HepG2 (cell line): ENCODE data around the gene MAVS. TPM values are rescaled to one million over a fixed set of nuclear protein-coding genes. Genes with fewer than 3 reads are reported as not detected.
A peak's percentile ranks its signal among the peaks of the same experiment; 100 is the strongest.

Experiments used
- EED ChIP-seq: sonication (generic); formaldehyde crosslinking; IDR thresholded peaks from 2 replicates; pipeline ENCODE4 v1.5.0; 2020; ENCODE audit warnings: mild to moderate bottlenecking, missing genetic modification reagents
- HES4 ChIP-seq: sonication (generic); formaldehyde crosslinking; IDR thresholded peaks from 2 replicates; pipeline ENCODE4 v1.9.0; 2021; ENCODE audit warnings: mild to moderate bottlenecking, missing genetic modification reagents, borderline replicate concordance
- IRF2 ChIP-seq: IDR thresholded peaks from 2 replicates; pipeline ENCODE4 v1.6.1; 2018; ENCODE audit warnings: missing genetic modification reagents, missing compliant biosample characterization
- NFYB ChIP-seq: sonication (generic); formaldehyde crosslinking; IDR thresholded peaks from 2 replicates; pipeline ENCODE4 v1.4.0; 2020; ENCODE audit warnings: missing genetic modification reagents
- SUZ12 ChIP-seq: fragments of 150-350 bp; IDR thresholded peaks from 2 replicates; pipeline ENCODE4 v1.6.1; 2014; ENCODE audit warnings: low read depth, low read length
- THAP11 ChIP-seq: IDR thresholded peaks from 2 replicates; pipeline ENCODE4 v1.6.1; 2016; ENCODE audit warnings: missing biosample characterization, missing genetic modification reagents
- THYN1 ChIP-seq: sonication (generic); formaldehyde crosslinking; IDR thresholded peaks from 2 replicates; pipeline ENCODE4 v1.8.1; 2023; ENCODE audit warnings: low read depth, mild to moderate bottlenecking, moderate library complexity, missing genetic modification reagents, borderline replicate concordance
- U2AF1 ChIP-seq: fragments of 200-400 bp; formaldehyde crosslinking; optimal IDR thresholded peaks from 2 replicates; pipeline ENCODE3; 2017; ENCODE audit warnings: mild to moderate bottlenecking, low read depth, low read length
- ZFYVE20 ChIP-seq: sonication (generic); formaldehyde crosslinking; IDR thresholded peaks from 2 replicates; pipeline ENCODE4 v1.8.0; 2023; ENCODE audit warnings: low read depth, mild to moderate bottlenecking, moderate library complexity, missing genetic modification reagents, borderline replicate concordance
- ZNF20 ChIP-seq: sonication (generic); formaldehyde crosslinking; IDR thresholded peaks from 2 replicates; pipeline ENCODE4 v1.4.0; 2020; ENCODE audit warnings: mild to moderate bottlenecking, moderate library complexity, missing genetic modification reagents
- ZNF331 ChIP-seq: sonication (generic); formaldehyde crosslinking; IDR thresholded peaks from 2 replicates; pipeline ENCODE4 v1.4.0; 2020; ENCODE audit warnings: missing genetic modification reagents
- ZNF773 ChIP-seq: sonication (generic); formaldehyde crosslinking; IDR thresholded peaks from 2 replicates; pipeline ENCODE4 v1.4.0; 2020; ENCODE audit warnings: missing genetic modification reagents, borderline replicate concordance
- polyA plus RNA-seq, 8 experiments: library from polyadenylated mRNA; depleted of rRNA in 3 of 8; stranded (reverse) in 7 of 8; unstranded in 1 of 8; fragments of >200 nt; fragmentation: Illumina TruSeq in 4 of 8; extraction: Trizol in 4 of 8; gene quantifications; 2 replicates each; pipeline versions ENCODE4 v1.2.1 to v1.2.3, GENCODE V29; 2011 to 2016; ENCODE audit warnings: low read depth in 4 of 8, missing spikeins in 1 of 8, mixed read lengths in 1 of 8; ENCODE audit not compliant: insufficient read depth in 1 of 8
- total RNA-seq, 5 experiments: library from RNA; depleted of rRNA; stranded (reverse); fragments of >200 nt; fragmentation: Illumina TruSeq; extraction: Trizol; gene quantifications; 2 replicates each; pipeline ENCODE4 v1.2.3, GENCODE V29; 2016; ENCODE audit warnings: low read depth in 1 of 5
- TF ChIP-seq, protein P1 (sequence below): sonication (generic); formaldehyde crosslinking; IDR thresholded peaks from 2 replicates; pipeline ENCODE4 v1.4.0; 2020; ENCODE audit warnings: mild to moderate bottlenecking, missing genetic modification reagents
- TF ChIP-seq, protein P2 (sequence below): sonication (generic); formaldehyde crosslinking; IDR thresholded peaks from 2 replicates; pipeline ENCODE4 v1.5.0; 2020; ENCODE audit warnings: mild to moderate bottlenecking, missing genetic modification reagents
- TF ChIP-seq, protein P3 (sequence below): sonication (generic); formaldehyde crosslinking; IDR thresholded peaks from 2 replicates; pipeline ENCODE4 v1.4.0; 2020; ENCODE audit warnings: missing genetic modification reagents, borderline replicate concordance
- TF ChIP-seq, protein P4 (sequence below): sonication (generic); formaldehyde crosslinking; IDR thresholded peaks from 2 replicates; pipeline ENCODE4 v1.4.0; 2020; ENCODE audit warnings: mild to moderate bottlenecking, missing genetic modification reagents
- TF ChIP-seq, protein P5 (sequence below): sonication (generic); formaldehyde crosslinking; conservative IDR thresholded peaks from 2 replicates; pipeline ENCODE4 v1.8.0; 2022; ENCODE audit warnings: mild to moderate bottlenecking, moderate library complexity, missing genetic modification reagents
- TF ChIP-seq, protein P6 (sequence below): sonication (generic); formaldehyde crosslinking; IDR thresholded peaks from 2 replicates; pipeline ENCODE4 v1.4.0; 2020; ENCODE audit warnings: missing genetic modification reagents, borderline replicate concordance

The MAVS gene
- total and polyA plus RNA-seq, 2 of the 13 experiments (the other 11 are each of a cell fraction or from before 2014, with no cell fraction given), result 27.3 to 36.6 TPM

DNA sequence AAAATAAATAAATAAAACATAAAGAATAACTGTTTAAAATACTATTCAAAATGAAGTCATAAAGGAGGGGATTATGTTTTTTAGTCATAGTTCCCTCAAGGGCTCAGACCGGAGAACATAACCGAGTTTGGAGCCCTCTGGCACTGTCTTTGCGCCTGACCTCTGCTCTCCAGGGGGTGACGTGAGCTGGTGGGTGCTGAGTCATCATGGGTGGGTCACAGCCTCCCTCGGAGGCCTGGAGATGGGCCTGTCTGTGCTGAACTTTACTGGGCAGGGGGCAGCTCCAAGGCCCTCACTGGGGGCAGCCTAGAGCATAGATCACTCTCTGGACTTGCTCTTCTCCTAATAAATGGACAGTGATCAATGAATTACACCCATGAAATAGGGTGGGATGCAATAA, 3.1 kb upstream of the MAVS start (continued):
- TF ChIP-seq, protein P1, sequence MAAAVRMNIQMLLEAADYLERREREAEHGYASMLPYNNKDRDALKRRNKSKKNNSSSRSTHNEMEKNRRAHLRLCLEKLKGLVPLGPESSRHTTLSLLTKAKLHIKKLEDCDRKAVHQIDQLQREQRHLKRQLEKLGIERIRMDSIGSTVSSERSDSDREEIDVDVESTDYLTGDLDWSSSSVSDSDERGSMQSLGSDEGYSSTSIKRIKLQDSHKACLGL (CRISPR knock-in tag), result no peak
- TF ChIP-seq HES4 (CRISPR knock-in tag) (no peak), EED (CRISPR knock-in tag) (no peak), ZFYVE20 (CRISPR knock-in tag) (no peak), ZNF331 (CRISPR knock-in tag) (no peak), SUZ12 (no peak), THYN1 (CRISPR knock-in tag) (no peak), IRF2 (CRISPR knock-in tag) (0 out of 2 replicates have a peak, but pooled peaks have one; percentile 28), NFYB (CRISPR knock-in tag) (no peak), U2AF1 (no peak), THAP11 (CRISPR knock-in tag) (0 out of 2 replicates have a peak, but pooled peaks have one; percentile 31), ZNF773 (CRISPR knock-in tag) (no peak), ZNF20 (CRISPR knock-in tag) (no peak)
- TF ChIP-seq, protein P2, sequence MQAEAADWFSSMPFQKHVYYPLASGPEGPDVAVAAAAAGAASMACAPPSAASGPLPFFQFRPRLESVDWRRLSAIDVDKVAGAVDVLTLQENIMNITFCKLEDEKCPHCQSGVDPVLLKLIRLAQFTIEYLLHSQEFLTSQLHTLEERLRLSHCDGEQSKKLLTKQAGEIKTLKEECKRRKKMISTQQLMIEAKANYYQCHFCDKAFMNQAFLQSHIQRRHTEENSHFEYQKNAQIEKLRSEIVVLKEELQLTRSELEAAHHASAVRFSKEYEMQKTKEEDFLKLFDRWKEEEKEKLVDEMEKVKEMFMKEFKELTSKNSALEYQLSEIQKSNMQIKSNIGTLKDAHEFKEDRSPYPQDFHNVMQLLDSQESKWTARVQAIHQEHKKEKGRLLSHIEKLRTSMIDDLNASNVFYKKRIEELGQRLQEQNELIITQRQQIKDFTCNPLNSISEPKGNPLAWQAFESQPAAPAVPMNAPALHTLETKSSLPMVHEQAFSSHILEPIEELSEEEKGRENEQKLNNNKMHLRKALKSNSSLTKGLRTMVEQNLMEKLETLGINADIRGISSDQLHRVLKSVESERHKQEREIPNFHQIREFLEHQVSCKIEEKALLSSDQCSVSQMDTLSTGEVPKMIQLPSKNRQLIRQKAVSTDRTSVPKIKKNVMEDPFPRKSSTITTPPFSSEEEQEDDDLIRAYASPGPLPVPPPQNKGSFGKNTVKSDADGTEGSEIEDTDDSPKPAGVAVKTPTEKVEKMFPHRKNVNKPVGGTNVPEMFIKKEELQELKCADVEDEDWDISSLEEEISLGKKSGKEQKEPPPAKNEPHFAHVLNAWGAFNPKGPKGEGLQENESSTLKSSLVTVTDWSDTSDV (CRISPR knock-in tag), result no peak
- TF ChIP-seq, protein P3, sequence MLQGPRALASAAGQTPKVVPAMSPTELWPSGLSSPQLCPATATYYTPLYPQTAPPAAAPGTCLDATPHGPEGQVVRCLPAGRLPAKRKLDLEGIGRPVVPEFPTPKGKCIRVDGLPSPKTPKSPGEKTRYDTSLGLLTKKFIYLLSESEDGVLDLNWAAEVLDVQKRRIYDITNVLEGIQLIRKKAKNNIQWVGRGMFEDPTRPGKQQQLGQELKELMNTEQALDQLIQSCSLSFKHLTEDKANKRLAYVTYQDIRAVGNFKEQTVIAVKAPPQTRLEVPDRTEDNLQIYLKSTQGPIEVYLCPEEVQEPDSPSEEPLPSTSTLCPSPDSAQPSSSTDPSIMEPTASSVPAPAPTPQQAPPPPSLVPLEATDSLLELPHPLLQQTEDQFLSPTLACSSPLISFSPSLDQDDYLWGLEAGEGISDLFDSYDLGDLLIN (CRISPR knock-in tag), result no peak
- TF ChIP-seq, protein P4, sequence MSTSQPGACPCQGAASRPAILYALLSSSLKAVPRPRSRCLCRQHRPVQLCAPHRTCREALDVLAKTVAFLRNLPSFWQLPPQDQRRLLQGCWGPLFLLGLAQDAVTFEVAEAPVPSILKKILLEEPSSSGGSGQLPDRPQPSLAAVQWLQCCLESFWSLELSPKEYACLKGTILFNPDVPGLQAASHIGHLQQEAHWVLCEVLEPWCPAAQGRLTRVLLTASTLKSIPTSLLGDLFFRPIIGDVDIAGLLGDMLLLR (CRISPR knock-in tag), result no peak
- TF ChIP-seq, protein P5, sequence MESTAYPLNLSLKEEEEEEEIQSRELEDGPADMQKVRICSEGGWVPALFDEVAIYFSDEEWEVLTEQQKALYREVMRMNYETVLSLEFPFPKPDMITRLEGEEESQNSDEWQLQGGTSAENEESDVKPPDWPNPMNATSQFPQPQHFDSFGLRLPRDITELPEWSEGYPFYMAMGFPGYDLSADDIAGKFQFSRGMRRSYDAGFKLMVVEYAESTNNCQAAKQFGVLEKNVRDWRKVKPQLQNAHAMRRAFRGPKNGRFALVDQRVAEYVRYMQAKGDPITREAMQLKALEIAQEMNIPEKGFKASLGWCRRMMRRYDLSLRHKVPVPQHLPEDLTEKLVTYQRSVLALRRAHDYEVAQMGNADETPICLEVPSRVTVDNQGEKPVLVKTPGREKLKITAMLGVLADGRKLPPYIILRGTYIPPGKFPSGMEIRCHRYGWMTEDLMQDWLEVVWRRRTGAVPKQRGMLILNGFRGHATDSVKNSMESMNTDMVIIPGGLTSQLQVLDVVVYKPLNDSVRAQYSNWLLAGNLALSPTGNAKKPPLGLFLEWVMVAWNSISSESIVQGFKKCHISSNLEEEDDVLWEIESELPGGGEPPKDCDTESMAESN (CRISPR knock-in tag), result no peak
- TF ChIP-seq, protein P6, sequence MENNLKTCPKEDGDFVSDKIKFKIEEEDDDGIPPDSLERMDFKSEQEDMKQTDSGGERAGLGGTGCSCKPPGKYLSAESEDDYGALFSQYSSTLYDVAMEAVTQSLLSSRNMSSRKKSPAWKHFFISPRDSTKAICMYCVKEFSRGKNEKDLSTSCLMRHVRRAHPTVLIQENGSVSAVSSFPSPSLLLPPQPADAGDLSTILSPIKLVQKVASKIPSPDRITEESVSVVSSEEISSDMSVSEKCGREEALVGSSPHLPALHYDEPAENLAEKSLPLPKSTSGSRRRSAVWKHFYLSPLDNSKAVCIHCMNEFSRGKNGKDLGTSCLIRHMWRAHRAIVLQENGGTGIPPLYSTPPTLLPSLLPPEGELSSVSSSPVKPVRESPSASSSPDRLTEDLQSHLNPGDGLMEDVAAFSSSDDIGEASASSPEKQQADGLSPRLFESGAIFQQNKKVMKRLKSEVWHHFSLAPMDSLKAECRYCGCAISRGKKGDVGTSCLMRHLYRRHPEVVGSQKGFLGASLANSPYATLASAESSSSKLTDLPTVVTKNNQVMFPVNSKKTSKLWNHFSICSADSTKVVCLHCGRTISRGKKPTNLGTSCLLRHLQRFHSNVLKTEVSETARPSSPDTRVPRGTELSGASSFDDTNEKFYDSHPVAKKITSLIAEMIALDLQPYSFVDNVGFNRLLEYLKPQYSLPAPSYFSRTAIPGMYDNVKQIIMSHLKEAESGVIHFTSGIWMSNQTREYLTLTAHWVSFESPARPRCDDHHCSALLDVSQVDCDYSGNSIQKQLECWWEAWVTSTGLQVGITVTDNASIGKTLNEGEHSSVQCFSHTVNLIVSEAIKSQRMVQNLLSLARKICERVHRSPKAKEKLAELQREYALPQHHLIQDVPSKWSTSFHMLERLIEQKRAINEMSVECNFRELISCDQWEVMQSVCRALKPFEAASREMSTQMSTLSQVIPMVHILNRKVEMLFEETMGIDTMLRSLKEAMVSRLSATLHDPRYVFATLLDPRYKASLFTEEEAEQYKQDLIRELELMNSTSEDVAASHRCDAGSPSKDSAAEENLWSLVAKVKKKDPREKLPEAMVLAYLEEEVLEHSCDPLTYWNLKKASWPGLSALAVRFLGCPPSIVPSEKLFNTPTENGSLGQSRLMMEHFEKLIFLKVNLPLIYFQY, result peak; percentile 31; the same call in 1 of the 2 replicates
